Fibroblast of upper back skin (primary cell): ENCODE measurements around the gene RNF126.
"Not testable (repeated sequence)": the region's sequence is repeated elsewhere in the genome, so short reads cannot be mapped to it uniquely, and the experiment has no call there.

Source experiments
- DNase-seq: peaks from one replicate; pipeline ENCODE4 v3.0.0-alpha.2; 2013

The RNF126 gene

DNA sequence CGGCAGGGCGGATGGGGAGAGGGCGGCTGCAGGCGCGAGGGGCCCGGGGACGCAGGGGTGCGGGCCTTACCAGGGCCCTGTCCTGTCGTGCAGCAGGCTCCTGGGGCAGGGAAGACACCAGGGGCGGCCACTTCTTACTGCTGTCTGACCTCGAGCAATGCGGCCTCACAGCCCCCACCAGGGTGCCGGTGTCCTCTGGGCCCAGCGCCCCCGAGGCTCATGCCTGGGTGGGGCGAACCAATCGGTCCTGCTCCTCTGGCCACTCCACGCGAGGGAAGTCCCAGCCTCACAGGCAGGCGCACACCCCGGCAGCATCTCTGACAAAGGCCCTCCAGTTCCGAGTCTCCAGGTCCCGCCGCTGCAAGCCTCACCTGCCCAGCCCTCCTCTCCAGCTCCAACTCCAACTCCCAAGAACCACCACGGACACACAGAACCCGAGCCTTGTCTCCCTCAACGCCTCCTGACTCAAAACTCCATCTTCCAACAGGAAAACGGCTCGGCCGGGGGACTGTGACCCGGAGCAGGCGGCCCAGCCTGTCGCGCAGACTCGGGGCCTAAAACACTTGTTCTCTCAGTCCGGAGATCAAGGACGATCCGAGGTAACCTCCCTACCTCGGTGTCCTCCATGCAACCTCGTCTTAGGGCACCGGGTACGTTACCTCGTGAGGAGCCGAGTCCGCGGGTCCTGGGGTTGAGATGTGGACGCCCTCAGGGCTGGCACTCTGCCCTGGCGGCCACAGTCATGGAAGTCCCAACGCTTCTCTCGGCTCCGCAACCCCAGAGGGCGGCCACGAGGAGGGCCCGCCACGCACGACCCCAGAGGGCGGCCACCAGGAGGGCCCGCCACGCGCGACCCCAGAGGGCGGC lies 16.9 kb downstream of the RNF126 start:
- DNase-seq, result no peak

DNA sequence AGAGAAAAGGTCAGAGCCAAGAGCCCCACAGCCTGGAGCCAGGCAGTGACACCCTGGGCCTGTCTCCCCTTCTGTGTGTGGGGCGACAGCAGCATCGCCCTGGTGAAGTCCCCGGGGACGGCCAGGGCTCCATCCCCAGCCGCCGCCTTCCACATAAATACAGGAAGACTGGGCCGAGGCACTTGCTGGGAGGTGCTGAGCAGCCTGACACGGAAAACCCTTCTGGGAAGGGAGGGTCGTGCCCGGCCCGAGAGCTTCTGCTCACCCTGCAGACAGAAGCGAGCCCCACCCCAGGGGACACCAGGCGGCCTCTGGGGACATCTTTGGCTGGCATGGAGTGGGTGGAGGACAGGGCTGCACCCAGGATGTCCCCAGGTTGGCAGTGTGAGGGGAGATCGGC lies 18.2 kb downstream of the RNF126 start:
- DNase-seq, result no peak

GRCh38 chr19:644363-644762 lies 18.7 kb downstream of the RNF126 start:
- no peak for DNase-seq

- no peak for DNase-seq
Measured at GRCh38 chr19:643736-644135, 19.3 kb downstream of the RNF126 start.

DNA sequence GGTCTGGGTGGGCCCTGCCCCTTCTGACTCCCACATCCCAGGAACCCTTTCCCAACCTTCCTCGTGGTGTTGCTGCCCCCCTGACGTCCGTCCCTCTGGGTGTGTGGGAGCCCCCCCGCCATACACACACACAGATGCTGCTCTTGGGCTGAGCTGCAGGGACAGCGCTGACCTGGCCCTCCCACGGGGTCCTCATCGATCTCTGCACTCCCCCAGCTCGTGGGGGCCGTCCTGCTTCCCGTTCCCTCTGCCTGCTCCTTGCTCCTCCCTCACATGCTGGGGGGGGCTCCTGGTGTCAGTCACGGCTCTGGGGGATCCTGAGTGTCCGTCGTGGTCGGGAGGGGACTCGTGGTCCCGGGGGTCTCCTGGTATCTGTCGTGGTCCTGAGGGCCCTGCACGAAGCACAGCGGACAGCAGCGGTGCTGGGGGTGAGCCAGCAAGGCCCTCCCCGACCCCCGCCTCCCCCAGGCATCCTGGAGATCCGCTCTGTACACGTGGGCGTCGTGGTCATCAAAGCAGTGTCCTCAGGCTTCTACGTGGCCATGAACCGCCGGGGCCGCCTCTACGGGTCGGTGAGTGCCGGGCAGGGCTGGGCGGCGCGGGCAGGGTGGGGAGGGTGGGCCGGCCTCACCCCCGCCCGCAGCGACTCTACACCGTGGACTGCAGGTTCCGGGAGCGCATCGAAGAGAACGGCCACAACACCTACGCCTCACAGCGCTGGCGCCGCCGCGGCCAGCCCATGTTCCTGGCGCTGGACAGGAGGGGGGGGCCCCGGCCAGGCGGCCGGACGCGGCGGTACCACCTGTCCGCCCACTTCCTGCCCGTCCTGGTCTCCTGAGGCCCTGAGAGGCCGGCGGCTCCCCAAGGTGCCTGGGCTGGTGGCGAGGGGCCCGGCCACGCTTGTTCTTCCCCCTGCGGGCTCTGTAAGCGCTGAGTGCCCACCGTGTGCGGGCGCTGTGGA lies 20.0 kb downstream of the RNF126 start:
- no peak for DNase-seq

- DNase-seq, result no peak
Measured at GRCh38 chr19:641702-642101, 21.3 kb downstream of the RNF126 start.

GRCh38 chr19:640606-641189 lies 22.3 kb downstream of the RNF126 start:
- no peak for DNase-seq

DNA sequence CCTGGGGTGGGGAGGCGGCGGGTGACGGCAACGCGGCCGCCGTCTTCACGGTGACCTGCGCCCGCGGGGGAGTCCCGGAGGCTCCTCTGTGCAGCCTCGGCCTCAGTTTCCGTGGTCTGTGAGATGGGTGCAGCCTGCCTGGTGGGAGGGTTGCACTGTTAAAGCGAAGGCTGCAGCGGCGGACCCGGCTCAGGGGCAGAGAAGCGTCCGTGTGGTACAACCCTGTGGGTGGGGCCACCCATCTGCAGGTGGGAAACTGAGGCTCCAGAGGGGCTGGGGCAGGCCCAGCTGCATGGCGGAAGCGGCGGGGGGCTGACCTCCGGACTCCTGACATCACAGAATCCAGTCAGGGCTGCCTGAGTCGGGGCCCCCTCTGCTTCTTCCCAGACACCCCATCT lies 22.9 kb downstream of the RNF126 start:
- DNase-seq, result no peak

DNA sequence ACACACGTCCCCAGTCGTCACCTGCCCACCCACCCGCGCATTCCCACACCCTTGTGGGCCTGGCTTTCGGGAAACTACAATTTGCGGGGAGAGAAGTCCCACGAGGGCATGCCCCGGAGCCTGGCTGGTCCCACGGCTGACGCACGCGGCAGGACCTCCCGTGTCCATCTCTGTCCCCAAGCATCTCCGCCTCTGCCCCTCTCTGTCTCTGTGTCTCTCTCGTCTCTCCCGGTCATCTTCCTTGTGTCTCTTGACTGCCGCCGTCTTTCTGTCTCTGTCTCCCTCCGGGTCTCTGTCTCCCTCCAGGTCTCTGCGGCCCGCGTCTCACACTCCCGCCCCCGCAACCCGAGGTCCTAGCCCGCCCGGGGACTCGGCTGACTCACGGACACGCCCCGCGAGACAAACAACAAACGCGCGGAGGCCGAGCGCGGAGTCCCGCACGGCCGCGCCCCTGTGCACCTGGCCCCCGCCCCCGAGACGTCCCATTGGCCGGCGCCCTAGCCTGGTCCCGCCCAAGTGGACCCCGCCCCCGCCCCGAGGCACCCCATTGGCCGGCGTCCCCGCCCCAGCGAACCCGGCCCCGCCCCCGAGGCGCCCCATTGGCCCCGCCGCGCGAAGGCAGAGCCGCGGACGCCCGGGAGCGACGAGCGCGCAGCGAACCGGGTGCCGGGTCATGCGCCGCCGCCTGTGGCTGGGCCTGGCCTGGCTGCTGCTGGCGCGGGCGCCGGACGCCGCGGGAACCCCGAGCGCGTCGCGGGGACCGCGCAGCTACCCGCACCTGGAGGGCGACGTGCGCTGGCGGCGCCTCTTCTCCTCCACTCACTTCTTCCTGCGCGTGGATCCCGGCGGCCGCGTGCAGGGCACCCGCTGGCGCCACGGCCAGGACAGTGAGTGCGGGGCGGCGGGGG lies 23.5 kb downstream of the RNF126 start, which contains the start of gene FGF22:
FGF22 (plus strand) TSS at position 627 of the 908 bp plus-strand sequence; CDS start at position 674, 47 bp downstream.
- DNase-seq, result peak; percentile 83

GRCh38 chr19:638906-639252 lies 24.1 kb downstream of the RNF126 start:
- DNase-seq, result no peak

DNA sequence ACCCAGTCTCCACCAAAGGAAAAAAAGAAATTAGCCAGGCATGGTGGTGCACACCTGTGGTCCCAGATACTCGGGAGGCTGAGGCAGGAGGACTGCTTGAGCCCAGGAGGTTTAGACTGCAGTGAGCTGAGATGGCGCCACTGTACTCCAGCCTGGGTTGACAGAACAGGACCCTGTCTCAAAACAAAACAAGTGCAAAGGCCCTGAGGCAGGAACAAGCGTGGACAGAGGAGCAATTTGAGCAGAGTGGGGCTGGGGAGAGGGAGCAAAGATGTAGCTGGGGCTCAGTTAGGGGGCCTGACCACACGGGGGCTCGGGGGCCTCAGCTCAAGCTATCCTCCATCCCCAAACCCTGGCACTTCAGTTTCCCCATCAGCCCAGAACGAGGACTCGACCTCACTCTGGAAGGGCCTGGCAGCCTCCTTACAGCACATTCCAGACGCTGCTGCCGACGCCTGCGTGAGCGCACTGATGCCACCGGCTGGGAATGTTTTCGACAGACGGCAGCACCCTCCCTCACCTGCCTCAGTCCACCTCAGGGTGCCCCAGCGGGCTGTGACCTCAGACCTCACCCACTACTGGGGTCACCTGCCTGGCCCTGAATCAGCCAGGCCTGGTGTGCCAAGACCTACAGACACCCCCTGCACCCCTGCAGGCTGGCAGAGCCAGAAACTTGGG lies 27.9 kb downstream of the RNF126 start:
- no peak for DNase-seq

- DNase-seq, result no peak
Measured at GRCh38 chr19:633786-634639, 29.0 kb downstream of the RNF126 start.

GRCh38 chr19:633068-633785 lies 29.8 kb downstream of the RNF126 start, which contains the start of gene POLRMT:
TSS of gene POLRMT (minus strand) at chr19:633537. CDS start at chr19:633512, 25 bp downstream.
- peak; percentile 99 for DNase-seq

- peak; percentile 45 for DNase-seq
Measured at GRCh38 chr19:632579-633067, 30.4 kb downstream of the RNF126 start.

DNA sequence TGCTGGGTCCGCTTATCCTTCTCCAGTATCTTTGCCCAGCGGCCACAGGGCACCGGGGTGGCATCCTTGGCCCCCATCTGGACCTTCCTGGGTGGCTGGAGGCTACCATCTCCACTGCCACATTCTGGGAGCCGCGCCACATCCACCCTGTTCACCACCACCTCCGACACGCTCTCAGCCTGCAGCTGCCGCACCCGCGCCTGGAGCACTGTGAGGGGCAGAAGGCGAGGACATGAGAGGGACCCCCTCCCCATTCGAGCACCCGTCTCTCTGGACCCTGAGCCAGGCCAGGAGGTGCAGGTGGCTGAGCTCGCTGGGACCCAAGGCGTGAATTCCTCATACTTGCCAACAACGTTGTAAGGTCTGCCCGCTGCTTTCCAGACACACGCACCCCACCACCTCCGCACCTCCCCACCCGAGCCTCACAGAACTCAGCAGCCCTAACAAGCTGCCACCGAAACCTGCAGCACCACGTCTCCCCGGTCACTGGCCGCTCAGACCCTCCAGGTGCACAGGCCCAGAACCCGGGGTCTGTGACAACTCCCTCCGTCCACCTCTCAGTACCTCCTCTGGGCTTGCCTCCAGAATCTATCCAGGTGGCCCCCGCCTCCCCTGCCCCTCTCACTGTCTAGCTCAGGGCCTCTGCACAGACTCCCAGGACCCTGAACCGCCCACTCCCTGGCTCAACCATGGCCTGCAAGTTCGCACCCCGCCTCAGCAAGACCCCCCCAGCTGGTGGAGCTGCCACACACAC lies 32.9 kb downstream of the RNF126 start:
- DNase-seq, result no peak

DNA sequence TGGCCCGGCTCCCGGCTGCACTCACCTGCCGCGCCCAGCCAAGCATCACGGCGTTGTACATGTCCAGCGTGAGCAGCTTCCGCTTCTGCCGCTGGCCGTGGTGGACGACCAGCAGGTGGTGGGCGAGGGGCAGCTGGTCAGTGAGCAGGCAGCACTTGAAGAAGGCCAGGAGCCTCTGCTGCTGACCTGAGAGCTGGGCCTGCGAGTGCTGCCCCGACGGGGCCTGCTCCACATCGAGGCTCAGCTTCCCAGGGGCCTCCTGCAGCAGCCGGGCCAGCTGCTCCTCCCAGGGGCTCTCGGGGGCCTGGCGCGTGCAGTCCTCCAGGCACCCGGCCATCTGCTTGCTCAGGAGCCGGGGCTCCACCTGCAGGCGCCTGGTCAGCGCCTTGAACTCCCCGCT lies 33.5 kb downstream of the RNF126 start:
- DNase-seq, result not testable (repeated sequence)

DNA sequence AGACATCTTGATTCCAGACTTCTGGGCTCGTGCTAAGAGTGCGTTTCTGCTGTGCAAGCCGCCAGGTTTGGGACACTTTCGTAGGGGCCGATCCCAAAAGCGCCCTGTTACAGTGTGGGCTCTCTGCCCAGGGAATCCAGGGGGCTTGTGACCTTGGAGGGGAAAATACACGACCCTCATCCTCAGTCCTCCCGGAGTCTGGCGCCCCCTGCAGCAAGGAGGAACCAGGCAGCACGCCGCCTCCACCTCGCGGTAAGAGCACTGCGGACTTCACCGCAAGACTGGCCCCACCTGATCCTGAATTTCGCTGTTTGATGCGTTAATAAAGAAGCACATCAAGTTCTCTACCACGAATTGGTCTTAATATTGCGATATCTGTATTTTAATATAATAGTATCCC lies 34.8 kb downstream of the RNF126 start:
- no peak for DNase-seq

GRCh38 chr19:626566-626965 lies 36.4 kb downstream of the RNF126 start:
- DNase-seq, result not testable (repeated sequence)

GRCh38 chr19:625257-625656 lies 37.8 kb downstream of the RNF126 start:
- no peak for DNase-seq
